K562 treated with DMSO at 1 percent for 12 hours (cell line): ENCODE measurements around the gene TDO2. TPM values are rescaled to one million over a fixed set of nuclear protein-coding genes. Genes with fewer than 3 reads are reported as not detected.

ENCODE experiments used
- total RNA-seq: library from RNA; unstranded; fragments of 300-600 nt; gene quantifications from 2 replicates; pipeline ENCODE4 v1.2.3, GENCODE V29; 2022; ENCODE audit not compliant: insufficient read depth

TDO2 gene
- total RNA-seq, result 0.51 and 0.83 TPM in 2 replicates

DNA sequence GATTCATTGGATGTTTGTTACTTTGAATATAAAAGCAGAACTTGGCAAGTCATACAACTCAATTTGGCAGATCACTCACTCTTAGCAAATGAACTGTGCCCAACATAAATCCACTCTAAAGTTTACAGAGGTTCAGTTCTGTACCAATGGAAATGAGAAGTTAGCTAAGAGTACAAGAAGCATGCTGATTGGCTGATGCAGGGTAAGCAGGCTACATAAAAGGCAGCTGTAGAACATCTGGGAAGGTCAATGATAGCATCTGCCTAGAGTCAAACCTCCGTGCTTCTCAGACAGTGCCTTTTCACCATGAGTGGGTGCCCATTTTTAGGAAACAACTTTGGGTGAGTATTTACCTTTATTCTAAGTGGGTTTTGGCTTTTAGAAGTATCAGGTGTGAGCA is at the start of gene TDO2:
Gene TDO2, plus strand, starts transcription at position 244 of the 400 bp plus-strand sequence. Its CDS starts 63 bp downstream, at position 307.

DNA sequence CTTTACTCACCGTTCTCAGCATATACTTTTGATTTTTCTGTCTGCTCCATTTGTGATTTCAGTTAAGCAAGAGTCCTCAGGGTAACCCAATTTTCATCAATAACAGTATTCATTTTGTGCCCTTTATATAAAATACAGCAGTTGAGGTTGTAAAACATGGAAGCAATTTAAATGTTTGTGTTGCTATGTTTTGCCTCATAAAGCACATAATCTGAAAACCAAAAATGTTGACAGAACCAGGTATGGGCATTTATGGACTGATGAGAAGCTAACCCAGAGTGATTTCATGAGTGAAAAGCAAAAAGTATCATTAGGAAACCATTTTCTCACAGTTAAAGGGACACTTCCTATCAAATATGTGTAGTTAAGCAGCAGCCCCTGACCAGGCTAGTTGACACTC is 37.3 kb upstream of the TDO2 start, which contains the start of gene ASIC5:
Gene ASIC5, minus strand, starts transcription at position 101 of the 400 bp plus-strand sequence. Its CDS starts 51 bp downstream, at position 50.

DNA sequence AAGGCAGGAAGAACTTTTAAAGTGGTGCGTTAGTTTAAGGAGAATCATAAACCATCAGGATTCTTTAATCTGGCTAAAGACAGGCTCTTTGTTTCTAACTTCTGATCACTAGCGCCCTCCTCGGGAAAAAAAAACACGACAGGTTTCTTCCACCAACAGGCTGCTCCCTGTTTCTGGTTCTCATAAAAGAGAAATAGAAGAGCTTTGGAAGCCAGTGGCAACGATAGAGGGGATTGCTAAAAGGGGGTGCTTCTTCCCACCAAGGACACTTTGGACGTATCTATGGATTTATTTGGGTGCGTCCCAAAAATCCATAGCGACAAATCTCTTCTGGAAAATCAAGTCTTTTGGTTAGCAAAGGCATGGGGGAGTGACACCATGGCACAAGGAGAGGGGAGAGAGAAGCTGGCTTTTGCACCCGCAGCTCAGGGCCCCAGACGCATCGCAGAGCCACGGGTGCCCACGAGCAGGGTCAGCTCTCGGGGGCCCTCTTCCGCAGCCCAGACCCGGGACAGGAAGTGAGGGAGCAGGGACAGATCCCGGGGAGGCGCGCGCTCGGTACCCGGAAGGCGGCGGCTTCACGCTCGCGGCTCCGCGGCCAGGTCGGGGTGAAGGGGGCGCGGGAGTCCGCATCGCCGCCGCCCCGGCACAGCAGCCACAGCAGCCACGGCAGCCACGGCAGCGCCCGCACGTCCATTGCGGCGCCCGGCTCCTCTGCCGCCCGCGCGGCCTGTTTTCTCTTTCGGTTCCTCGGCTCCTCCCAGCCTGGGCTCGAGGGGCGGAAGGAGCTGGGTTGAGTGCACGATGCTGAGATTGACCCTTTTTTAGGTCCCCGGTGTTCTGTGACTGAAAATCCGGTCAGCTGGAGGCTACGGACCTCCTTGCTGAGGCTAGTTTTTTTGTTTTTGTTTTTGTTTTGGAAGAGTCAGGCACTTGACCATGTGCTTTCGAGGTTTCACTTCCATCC is 49.9 kb downstream of the TDO2 start, which contains the start of gene CTSO:
Gene CTSO, minus strand, starts transcription at position 716 of the 967 bp plus-strand sequence. Its CDS starts 19 bp downstream, at position 697.

Other genes starting within 250 kb of the TDO2 start
- not detected in 2 replicates for gene GUCY1A1, start 236.8 kb upstream of the TDO2 start, total RNA-seq
- gene GUCY1B1, start 144.7 kb upstream of the TDO2 start, total RNA-seq, result not detected in 2 replicates
- gene ASIC5, start 37.4 kb upstream of the TDO2 start, total RNA-seq, result not detected in 2 replicates
- gene CTSO, start 50.2 kb downstream of the TDO2 start, total RNA-seq, result 0.80 TPM in 1 of 2 replicates, not detected in the other